Activated T-cell treated with anti-CD3 and anti-CD28 coated beads for 4 hours (primary cell): ENCODE measurements around the gene PODNL1.
A peak's percentile ranks its signal among the peaks of the same experiment; 100 is the strongest.

Experiments
- DNase-seq: peaks from one replicate; pipeline ENCODE4 v3.0.0-alpha.2; 2020

PODNL1 gene

DNA sequence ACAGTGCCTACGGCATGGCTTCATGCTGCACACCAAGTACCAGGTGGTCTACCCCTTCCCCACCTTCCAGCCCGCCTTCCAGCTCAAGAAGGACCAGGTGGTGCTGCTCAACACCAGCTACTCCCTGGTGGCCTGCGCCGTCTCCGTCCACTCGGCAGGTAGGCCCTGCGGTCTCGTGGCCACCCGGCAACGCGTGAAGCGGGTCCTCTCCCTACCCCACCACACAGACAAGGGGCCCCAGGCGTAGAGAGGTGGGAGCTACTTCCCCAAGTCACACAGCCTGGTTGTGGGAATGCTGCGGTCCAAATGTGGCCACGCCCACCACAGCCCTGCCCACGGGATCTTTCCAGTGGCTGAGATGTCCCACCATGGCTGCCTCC, 18.1 kb upstream of the PODNL1 start:
- no peak for DNase-seq

DNA sequence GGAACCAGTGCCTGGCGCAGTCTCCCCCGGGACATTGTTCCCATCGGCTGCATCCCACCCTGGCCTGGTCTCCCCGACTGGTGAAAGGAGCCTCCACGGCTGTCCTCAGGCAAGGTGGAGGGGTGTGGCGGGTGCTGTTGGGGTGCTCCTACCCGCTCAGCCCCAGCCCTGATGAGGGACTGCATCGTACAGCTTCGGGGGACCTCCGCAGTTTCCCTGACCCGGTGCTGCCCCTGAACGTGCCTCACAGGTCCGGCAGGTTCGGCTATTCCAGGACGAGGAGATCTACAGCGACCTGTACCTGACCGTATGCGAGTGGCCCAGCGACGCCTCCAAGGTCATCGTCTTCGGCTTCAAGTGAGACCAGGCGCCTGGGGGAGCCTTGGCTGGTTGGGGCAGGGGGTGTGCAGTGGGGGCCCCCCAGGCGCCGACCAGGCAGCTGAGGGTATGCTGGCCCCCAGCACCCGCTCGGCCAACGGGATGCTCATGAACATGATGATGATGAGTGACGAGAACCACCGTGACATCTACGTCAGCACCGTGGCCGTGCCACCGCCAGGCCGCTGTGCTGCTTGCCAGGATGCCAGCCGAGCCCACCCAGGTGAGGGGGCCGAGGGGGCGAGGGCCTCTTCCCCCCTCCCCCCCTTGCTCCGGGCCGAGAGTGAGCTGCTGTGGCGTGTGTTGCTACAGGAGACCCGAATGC, 17.6 kb upstream of the PODNL1 start:
- DNase-seq = no peak

DNA sequence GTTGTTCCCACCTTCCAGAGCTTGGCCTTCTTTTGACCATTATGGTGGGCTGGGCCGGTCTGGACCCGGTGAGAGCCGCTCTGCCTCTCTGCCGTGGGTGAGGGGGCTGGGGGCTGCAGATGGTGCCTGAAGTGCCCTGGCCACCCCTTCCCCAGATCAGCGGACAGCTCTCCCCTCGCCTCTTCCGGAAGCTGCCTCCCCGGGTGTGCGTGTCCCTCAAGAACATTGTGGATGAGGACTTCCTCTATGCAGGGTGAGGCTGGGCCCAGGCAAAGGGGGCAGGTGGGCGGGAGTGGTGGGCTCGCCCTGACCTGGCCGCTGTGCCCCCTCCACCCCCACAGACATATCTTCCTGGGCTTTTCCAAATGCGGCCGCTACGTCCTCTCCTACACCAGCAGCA, 16.0 kb upstream of the PODNL1 start:
- no peak for DNase-seq

DNA sequence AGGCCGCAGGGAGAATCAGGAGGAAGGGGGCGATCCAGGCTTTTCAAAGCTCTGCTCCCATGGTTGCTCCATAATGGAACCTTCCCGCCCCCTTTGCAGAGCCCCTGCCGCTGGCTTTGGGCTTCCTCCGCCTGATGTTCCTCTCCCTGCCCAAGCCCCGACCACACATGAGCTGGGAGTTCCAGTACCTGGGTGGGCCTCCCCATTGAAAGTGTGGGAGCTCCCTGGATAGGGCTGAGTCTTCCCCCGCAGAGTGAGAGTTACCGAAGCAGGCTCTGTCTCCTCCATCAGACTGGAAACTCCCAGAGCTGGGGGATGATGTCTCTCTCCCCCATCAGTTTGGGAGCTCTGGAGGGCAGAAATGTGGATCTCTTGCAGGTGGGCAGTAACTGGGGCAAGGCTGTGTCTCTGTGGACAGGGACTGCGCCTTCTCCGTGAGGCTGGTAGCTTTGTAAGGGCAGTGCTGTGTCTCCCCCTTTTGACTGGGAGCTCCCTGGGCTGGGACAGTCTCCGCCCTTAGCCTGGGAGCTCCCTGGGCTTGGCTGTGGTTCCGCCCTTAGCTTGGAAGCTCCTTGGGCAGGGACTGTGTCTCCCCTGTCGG, 14.8 kb upstream of the PODNL1 start:
- no peak for DNase-seq

DNA sequence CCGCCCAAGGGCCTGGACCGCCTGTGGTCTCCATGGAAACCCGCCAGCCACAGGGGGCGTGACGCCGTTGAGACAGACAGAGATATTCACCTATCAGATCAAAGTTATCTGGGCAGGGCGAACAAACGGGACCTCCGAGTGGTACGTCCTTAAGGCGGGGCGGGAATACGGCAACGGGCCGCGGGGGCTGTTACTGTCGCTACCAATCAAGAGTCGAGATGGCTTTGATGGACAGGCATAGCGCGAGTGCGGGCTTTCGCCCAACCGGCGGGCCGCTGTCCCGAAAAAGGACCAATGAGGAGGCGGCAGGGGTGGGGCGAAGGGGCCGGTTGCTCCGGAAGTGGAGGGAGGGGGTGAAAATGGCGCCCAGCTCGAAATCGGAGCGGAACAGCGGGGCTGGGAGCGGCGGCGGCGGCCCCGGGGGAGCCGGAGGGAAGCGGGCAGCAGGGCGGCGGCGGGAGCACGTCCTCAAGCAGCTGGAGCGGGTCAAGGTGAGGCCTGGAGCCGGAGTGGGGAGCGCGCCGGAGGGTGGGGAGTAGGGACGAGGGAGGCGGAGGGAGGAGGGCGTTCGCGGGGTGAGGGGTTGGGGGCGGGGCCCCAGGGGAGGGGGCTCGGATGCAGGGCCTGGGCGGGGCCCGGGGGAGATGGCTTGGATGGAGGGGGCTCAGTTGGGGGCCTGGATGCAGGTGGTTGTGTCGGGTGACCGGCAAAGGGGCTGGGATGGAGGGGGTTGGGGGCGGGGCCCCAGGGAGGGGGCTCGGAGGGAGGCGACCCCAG, 14.1 kb upstream of the PODNL1 start, which contains the start of gene DCAF15:
DCAF15 (plus strand) TSS at position 356 of the 777 bp plus-strand sequence; CDS start at position 360, 4 bp downstream.
- peak; percentile 98 for DNase-seq

DNA sequence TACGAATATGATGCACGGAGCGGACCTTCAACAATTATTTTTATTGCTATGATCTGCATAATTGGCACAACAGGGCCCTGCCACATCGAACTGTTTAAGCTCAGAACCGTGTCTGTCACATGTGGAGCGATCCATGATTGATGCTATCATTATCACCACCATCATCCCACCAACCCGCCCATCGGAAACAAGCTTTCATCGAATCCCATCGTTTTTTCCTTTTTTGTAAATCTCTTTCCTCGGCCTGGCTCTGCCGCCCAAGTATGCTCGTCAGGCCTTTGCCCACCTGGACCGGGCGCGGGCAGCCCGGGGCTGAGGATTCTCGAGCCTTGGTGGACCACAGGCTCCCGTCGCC, 13.6 kb upstream of the PODNL1 start:
- DNase-seq = no peak

DNA sequence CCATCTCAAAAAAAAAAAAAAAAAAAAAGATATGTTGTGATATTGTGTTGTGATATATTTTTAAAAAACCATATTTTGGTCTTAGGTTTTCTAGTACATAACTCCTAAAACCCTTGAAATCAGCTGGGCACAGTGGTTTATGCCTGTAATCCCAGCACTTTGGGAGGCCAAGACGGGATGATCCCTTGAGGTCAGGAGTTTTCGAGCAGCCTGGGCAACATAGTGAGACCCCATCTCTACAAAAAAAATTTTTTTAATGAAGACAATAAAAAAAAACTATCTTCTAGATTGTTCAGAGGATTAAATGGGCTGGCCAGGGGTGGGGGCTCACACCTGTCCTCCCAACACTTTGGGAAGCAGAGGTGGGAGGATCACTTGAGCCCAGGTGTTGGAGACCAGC, 12.8 kb upstream of the PODNL1 start:
- no peak for DNase-seq

DNA sequence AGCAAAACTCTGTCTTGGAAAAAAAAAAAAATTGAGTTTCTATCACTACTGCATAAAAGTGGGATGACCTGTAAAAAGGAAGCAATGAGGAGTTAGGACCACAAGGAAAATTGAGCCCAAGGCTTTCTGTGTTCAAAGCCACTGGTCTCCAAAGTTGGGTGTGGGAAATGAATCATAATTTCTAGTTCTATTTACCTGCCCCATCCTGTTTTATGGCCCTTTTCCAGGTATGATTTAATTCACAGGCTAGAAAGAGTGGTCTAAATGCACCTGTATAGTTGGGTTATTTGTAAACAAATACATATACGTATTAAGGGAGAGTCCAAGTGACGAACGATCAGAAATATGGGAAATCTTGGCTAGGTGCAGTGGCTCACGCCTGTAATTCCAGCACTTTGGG, 8.2 kb upstream of the PODNL1 start:
- DNase-seq = no peak

DNA sequence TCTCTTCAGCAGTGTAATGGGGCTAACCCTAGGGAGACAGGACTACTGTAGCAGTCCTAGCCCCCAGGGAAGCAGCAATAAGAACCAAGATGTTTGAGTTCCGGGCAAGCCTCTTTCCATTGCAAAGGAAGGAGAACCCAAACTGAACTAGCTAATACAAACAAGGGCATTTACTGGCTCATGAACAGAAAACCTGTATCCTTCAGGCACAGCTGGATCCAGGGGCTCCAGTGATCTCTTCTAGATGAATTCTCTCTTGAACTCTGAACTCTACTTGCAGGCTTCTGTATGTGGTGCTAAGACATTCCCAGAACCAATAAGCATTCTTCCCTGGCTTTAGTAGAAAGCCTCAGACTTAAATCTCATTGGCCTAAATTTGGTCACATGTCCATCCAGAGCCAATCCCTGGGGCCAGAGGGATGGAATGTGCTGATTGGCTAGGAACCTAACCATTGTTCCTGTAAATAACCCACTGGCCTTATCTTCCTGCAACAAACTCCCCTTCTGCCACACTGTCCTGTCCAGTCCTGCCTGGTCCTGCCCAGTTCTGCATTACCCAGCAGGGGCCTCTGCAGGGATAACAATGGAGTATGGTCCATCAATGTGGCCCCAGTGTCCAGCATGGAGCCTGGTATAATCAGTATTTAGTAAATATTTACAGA, 3.9 kb upstream of the PODNL1 start:
- no peak for DNase-seq

DNA sequence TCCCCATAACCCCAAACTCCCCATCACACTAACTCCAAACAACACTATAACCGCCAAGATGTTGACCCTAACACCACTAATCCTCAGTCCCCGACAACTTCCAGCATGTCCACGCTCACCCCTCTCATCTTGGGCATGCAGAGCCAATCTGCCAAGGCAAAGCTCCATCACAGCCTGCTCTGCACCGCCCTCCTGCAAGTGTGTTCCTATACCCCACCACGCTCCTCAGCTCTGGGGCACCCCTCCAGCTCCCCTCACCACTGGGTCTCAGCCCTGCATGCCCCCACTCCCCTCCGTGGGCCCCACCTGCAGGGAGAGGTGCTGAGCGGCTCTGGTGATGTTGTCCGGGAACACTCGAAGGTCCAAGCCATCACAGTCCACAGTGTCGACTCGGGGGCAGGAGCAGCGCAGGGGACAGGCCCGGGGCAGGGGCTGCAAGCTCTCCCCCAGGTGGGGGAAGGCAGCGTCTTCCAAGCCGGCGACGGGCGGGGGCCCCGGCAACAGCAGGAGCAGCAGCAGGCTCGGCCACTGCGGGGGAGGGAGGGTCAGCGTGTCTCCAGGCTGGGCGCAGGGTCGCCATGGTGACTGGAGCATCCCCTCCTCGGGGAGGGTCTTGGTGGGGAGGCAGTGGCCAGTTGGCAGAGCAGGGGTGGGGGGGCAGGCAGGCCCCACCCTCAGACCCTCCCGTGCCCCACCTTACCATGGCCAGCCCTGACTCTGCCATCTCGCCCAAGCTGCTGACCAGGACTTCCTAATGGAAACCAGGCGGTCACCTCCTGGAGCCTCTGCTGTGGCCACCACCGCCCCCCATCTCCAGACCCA, 527 bp downstream of the PODNL1 start:
- no peak for DNase-seq

DNA sequence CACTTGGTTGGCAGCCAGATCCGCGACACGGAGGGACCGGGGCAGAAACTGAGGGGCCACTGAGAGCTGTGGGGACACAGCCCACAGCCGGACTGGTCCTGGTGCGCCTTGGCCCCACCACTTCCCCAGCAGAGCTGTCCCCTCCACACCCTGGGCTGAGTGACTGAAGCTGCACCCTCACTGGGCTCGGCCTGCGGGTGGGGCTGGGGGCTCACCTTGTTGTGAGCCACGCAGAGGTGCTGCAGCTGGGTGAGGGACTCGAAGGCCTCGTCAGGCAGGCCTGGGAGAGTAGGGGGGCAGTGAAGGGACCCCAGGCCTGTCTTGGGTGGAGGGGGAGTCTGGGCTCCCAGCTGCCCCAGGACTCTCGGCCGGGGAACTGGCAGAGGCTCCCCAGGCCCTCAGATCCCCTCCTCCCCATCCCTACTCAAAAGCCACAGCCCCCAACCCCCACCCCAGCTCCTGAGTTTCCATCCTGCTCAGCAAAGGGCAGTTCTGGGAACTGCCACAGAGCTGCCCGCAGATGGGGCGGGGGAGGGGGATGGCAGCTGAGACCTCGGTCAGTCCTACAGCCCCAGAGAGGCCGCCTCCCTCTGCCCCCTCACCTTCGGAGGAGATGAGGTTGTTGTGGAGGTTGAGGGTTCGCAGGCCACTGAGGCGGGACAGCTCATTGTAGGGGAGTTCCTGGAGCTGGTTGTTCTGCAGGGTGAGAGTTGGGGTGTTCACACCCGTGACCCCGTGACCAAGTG, 2.3 kb downstream of the PODNL1 start:
- DNase-seq = no peak

DNA sequence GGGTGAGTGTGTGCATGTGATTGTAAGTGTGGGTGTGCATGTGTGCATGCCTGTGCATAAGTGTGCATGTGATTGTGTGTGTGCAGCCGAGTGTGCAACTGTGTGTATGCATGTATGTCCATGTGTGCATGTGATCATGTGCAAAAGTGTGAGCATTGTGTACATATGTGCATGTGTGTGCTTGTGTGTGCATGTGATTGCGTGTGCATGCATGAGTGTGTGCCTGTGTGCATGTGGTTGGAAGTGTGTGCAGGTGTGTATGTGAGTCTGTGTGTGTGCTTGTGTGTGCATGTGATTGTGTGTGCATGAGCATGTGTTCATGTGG, 3.5 kb downstream of the PODNL1 start:
- DNase-seq = no peak

DNA sequence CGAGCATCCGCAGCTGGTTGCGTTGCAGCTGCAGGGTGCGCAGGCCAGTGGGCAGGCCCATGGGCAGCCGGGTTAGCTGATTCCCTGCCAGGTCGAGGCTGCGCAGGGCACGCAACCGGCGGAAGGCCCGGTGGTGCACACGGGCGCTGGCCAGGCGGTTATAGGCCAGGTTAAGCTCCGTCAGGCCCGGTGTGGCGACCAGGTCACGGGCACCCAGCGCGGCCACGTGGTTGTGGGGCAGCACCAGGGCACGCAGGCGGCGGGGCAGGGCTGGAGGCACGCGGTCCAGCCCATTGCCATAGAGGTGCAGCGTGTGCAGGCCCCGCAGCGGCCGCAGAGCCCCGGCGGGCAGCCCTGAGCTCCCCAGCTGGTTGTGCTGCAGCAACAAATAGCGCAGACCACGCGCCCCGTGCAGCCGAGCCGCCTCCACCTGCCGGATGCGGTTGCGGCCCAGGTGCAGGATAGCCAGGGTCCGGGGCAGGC, 5.3 kb downstream of the PODNL1 start:
- DNase-seq = no peak

DNA sequence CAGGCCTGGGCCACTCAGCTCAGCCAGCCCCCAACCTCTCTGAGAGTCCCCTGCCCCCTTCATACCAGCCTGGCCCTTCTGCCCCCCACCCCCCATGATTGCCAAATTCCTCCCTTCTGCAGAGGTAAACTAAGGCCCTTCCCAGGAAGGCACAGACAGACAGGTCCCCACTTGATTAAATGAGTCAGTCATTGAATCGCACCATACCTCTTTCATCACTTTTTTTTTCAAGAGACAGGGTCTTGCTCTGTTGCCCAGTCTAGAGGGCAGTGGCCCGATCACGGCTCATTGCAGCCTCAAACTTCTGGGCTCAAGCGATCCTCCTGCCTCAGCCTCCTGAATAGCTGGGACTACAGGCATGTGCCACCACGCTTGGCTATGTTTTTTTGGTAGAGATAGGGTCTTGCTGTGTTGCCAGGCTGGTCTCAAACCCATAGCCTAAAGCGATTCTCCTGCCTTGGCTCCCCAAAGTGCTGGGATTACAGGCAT, 6.0 kb downstream of the PODNL1 start:
- no peak for DNase-seq

DNA sequence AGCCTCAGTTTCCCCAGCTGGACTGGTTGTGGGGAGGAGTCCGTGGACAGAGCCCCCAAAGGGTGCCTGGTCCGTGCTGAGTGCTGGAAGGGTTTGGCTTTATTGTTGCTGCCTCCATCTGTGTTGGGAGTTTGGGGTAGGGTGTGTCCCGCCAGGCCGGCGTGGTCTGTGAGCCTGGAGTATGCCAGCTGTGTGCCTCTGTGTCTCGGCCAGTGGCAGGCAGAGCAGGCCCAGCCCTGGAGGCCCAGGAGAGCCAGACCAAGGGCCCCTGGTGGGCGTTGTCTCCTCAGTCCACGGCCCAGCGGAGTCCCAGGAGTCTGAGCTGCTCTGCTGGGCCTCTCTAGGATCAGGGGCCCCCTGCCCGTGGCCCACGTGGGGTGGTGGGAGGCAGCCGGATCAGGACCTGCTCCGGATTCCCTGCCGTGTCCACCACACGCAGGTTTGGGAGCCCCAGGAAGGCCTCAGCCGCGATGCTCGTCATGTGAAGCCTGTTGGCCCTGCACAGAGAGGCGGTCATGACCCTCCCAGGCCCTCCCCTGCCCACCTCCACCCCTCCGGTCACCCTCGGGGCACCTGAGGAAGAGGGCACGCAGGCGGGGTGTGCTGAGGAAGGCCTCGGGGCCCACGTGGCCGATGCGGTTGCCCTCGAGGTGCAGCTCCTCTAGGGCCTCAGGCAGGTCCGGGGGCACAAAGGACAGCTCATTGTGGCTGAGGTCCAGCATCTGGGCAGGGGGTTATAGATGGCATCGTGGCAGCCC, 6.6 kb downstream of the PODNL1 start:
- no peak for DNase-seq

DNA sequence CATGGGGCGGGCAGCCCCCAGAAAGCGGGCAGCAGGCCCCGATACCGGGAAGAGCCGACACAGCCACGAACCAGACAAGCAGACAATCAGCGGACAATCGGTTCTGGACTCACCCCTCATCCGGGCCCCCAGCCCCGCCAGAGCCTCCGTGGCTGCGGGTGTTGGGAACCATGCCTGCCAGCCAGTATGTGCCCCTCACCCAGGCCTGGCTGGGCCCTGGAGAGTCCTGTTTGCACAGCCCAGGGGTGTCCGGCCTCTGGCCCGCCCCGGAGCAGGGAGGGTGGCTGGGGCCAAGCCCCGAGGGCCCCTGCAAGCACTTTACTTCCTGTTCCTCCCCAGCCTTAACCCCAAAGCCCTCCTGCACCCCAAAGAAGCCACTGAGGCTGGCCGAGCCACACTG, 7.8 kb downstream of the PODNL1 start:
- no peak for DNase-seq

DNA sequence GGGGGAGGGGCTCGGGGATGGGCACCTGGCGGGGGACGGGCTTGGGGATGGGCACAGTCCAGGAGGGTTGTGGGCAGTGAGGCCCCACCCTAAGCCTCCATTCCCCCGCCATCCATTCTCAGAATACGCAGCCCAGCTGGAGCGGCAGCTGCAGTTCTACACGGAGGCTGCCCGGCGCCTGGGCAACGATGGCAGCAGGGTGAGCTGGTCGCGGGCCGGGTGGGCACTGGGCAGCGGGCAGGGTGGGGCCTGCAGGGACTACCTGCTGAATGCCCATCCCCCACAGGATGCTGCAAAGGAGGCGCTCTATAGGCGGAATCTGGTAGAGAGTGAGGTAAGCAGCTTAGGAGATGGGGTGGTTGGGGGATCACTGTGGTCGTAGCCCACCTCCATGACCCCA, 8.3 kb downstream of the PODNL1 start:
- no peak for DNase-seq

DNA sequence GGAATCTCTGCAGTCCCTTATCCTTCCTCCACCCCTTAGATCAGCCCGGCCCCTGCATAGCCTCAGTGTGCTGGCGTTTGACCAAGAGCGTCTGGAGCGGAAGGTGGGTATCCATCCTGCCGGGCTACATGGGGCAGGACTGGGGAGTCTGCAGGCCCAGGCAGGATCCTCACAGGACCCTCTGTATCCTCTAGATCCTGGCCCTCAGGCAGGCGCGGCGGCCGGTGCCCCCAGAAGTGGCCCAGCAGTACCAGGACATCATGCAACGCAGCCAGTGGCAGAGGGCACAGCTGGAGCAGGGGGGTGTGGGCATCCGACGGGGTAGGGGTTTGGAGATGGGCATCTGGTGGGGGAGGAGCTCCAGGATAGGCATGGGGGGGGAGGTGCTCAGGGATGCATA, 8.9 kb downstream of the PODNL1 start:
- no peak for DNase-seq

DNA sequence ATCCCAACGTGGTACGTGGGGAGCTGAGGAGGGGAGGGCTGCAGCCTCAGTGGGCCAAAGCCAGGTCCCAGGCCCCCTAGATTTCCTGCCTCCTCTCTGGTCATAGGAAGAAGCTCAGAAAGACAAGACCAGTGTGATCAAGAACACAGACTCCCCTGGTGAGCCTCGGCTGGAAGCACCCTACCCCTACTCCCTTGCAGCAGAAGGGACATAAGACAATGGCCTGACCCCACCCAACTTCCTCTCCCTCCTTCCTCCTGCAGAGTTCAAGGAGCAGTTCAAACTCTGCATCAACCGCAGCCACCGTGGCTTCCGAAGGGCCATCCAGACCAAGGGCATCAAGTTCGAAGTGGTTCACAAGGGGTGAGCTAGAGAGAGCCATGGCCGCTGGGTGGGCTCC, 11.5 kb downstream of the PODNL1 start:
- DNase-seq = no peak

DNA sequence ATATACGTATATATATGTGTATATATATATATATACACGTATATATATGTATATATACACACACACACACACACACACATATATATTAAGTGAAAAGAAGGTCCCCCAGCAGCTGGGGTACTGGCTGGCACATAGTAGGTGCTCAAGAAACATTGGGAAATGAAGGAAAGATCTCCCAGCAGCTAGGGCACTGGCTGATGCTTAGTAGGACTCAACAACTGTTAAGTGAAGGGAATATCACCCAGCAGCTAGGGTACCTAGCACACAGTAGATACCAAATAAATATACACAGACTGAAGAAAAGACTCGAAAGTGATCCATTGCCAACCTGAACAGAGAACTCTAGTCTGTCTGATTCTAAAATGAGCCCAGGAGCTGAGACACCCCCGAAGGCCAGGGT, 12.2 kb downstream of the PODNL1 start:
- no peak for DNase-seq
